Esophagus squamous epithelium (tissue), 4 donors: Measurements from ENCODE around the gene GLMN.

Experiments
- CTCF ChIP-seq, 6 experiments: fragments of 450-650 bp in 4 of 6; fragments of 200-600 bp in 2 of 6; sonication (generic) in 2 of 6; IDR thresholded peaks; one replicate each; pipeline ENCODE4 v1.5.1; 2016 to 2019; ENCODE audit warnings: antibody characterized with exemption in 6 of 6, mild to moderate bottlenecking in 4 of 6, moderate library complexity in 4 of 6
- POLR2A ChIP-seq, 4 donors: fragments of 450-650 bp; IDR thresholded peaks; one replicate each; pipeline ENCODE4 v1.6.1; 2017; ENCODE audit warnings: antibody characterized with exemption in 4 of 4, mild to moderate bottlenecking in 4 of 4, moderate library complexity in 3 of 4

- TF ChIP-seq POLR2A (IDR thresholded peaks at IDR 0.05) (no peak), CTCF (IDR thresholded peaks at IDR 0.05) (no peak)
Measured at GRCh38 chr1:92306020-92306419, 7.2 kb upstream of the GLMN start.
